HepG2 (cell line): ENCODE data around the gene THAP5. TPM values are rescaled to one million over a fixed set of nuclear protein-coding genes. Genes with fewer than 3 reads are reported as not detected.
"Not testable (repeated sequence)": the region's sequence is repeated elsewhere in the genome, so short reads cannot be mapped to it uniquely, and the experiment has no call there.

Experiments
- ATAC-seq: fragments of 200-7000 bp; cut with Tn5 transposase; 3 replicates; pipeline ENCODE4 v1.9.1; 2020; ENCODE audit warnings: mild to moderate bottlenecking, moderate library complexity
- BruUV-seq: library from RNA; stranded (reverse); fragments of 400-500 nt; replicated peaks from 2 replicates; lab custom pipeline; 2021; lab: Mats Ljungman, UMichigan
- CTCF ChIA-PET: fragments of 300-600 bp; formaldehyde crosslinking; extraction: SDS; loops from one replicate; lab custom pipeline; 2021; ENCODE audit warnings: low total read pairs, inconsistent platforms, low intra/inter-chr PET ratio; lab: Yijun Ruan, JAX
- POLR2A ChIA-PET: fragments of 350-600 bp; sonication (Branson Sonifier 250); formaldehyde crosslinking; loops from one replicate; lab custom pipeline; 2020; ENCODE audit warnings: antibody characterized with exemption, inconsistent platforms; lab: Yijun Ruan, JAX
- DNase-seq: peaks from one replicate; pipeline ENCODE4 v3.0.0-alpha.2; 2015; ENCODE audit warnings: low spot score
- FAIRE-seq: peaks from 3 replicates; lab custom pipeline; 2011; peaks lifted over from hg19 to GRCh38; lab: Jason Lieb, UNC
- H2AFZ ChIP-seq: one replicate; pipeline ENCODE4 v1.6.1; 2011; ENCODE audit warnings: low read length, inconsistent platforms
- H3K27ac ChIP-seq: fragments of 300-600 bp; 3 replicates; pipeline ENCODE4 v1.8.0; 2011; ENCODE audit warnings: mixed run types, mild to moderate bottlenecking, mixed read lengths, low read length, inconsistent platforms; ENCODE audit not compliant: insufficient read depth; ENCODE audit errors: extremely low read length
- H3K27me3 ChIP-seq, 2 experiments: fragments of 200-600 bp in 1 of 2; 2 replicates in 1 of 2; 3 replicates in 1 of 2; pipeline versions ENCODE4 v1.6.0 to v1.8.0; 2011; ENCODE audit warnings: low read length in 2 of 2, mild to moderate bottlenecking in 2 of 2, moderate library complexity in 2 of 2, inconsistent platforms in 1 of 2; ENCODE audit not compliant: insufficient read depth in 2 of 2, control insufficient read depth in 1 of 2
- H3K36me3 ChIP-seq, 2 experiments: fragments of 200-600 bp in 1 of 2; replicated peaks in 1 of 2; 2 replicates in 1 of 2; 3 replicates in 1 of 2; pipeline versions ENCODE4 v1.5.1 to v1.8.0; 2011; ENCODE audit warnings: low read length in 2 of 2, inconsistent platforms in 1 of 2; ENCODE audit not compliant: insufficient read depth in 2 of 2, control insufficient read depth in 1 of 2
- H3K4me1 ChIP-seq: 2 replicates; pipeline ENCODE4 v1.5.1; 2012; ENCODE audit warnings: low read length, inconsistent platforms; ENCODE audit not compliant: insufficient read depth
- H3K4me2 ChIP-seq: 2 replicates; pipeline ENCODE4 v1.6.0; 2011; ENCODE audit warnings: low read depth, low read length, inconsistent platforms
- H3K4me3 ChIP-seq, 3 experiments: fragments of 200-600 bp in 1 of 3; sonication (generic), shearing (Covaris generic) in 1 of 3; replicated peaks in 1 of 3; 2 replicates each; pipeline ENCODE4 v1.5.1; 2011 to 2016; ENCODE audit warnings: low read length in 3 of 3, inconsistent platforms in 2 of 3, low read depth in 2 of 3, mild to moderate bottlenecking in 2 of 3, control low read depth in 1 of 3, mixed read lengths in 1 of 3; ENCODE audit not compliant: insufficient read depth in 1 of 3
- H3K79me2 ChIP-seq: one replicate; pipeline ENCODE4 v1.6.1; 2011; ENCODE audit warnings: low read length, inconsistent platforms; ENCODE audit not compliant: insufficient read depth
- H3K9ac ChIP-seq: 2 replicates; pipeline ENCODE4 v1.6.0; 2011; ENCODE audit warnings: mild to moderate bottlenecking, low read depth, low read length, inconsistent platforms; ENCODE audit not compliant: insufficient read depth
- H3K9me3 ChIP-seq: 2 replicates; pipeline ENCODE4 v1.5.1; 2012; ENCODE audit warnings: mild to moderate bottlenecking, low read length
- H4K20me1 ChIP-seq: 2 replicates; pipeline ENCODE4 v1.6.0; 2011; ENCODE audit warnings: inconsistent platforms, mild to moderate bottlenecking, low read length, moderate library complexity; ENCODE audit not compliant: insufficient read depth
- AHR ChIP-seq: IDR thresholded peaks from 2 replicates; pipeline ENCODE4 v1.6.1; 2018; ENCODE audit warnings: missing genetic modification reagents, missing compliant biosample characterization
- NCOA1 ChIP-seq: sonication (generic); formaldehyde crosslinking; IDR thresholded peaks from 2 replicates; pipeline ENCODE4 v1.9.0; 2021; ENCODE audit warnings: missing genetic modification reagents
- NFE2L2 ChIP-seq: fragments of 150-350 bp; IDR thresholded peaks from 2 replicates; pipeline ENCODE4 v1.6.1; 2014; ENCODE audit warnings: low read length
- PITX1 ChIP-seq: sonication (generic); formaldehyde crosslinking; IDR thresholded peaks from 2 replicates; pipeline ENCODE4 v1.5.1; 2020; ENCODE audit warnings: mild to moderate bottlenecking, missing genetic modification reagents
- SPEN ChIP-seq: sonication (generic); formaldehyde crosslinking; IDR thresholded peaks from 2 replicates; pipeline ENCODE4 v1.5.1; 2020; ENCODE audit warnings: low read depth, mild to moderate bottlenecking, missing genetic modification reagents
- YY1 ChIP-seq: IDR thresholded peaks from 2 replicates; pipeline ENCODE4 v1.6.1; 2011; ENCODE audit warnings: low read length, low read depth, moderate library complexity, mild to moderate bottlenecking; ENCODE audit not compliant: insufficient read depth, insufficient replicate concordance
- ZNF160 ChIP-seq: sonication (generic); formaldehyde crosslinking; IDR thresholded peaks from 2 replicates; pipeline ENCODE4 v1.8.0; 2022; ENCODE audit warnings: mild to moderate bottlenecking, inconsistent platforms, missing genetic modification reagents
- ZNF263 ChIP-seq: sonication (generic); formaldehyde crosslinking; IDR thresholded peaks from 2 replicates; pipeline ENCODE4 v1.4.0; 2020; ENCODE audit warnings: missing genetic modification reagents
- ZNF761 ChIP-seq: sonication (generic); formaldehyde crosslinking; conservative IDR thresholded peaks from 2 replicates; pipeline ENCODE4 v1.4.0; 2020; ENCODE audit warnings: mild to moderate bottlenecking, missing genetic modification reagents
- WGBS: methylation state at CpG from one replicate; pipeline ENCODE4 v1.1.6; 2017; ENCODE audit warnings: low lambda C conversion rate; 5-methylcytosine and 5-hydroxymethylcytosine counted together
- in situ Hi-C: cut with HindIII; loops from 2 replicates; pipeline ENCODE4 v1.10.0; 2017; ENCODE audit warnings: low pct_unique_long_range_greater_than_20kb; ENCODE audit not compliant: extremely low pct_ligation_motif_present
- intact Hi-C: fragments of 100-400 bp; cut with micrococcal nuclease; formaldehyde crosslinking; loops from one replicate; pipeline ENCODE4 v1.10.0; 2022; ENCODE audit not compliant: unreplicated experiment
- polyA plus RNA-seq, 8 experiments: library from polyadenylated mRNA; depleted of rRNA in 3 of 8; stranded (reverse) in 7 of 8; unstranded in 1 of 8; fragments of >200 nt; fragmentation: Illumina TruSeq in 4 of 8; extraction: Trizol in 4 of 8; gene quantifications; 2 replicates each; pipeline versions ENCODE4 v1.2.1 to v1.2.3, GENCODE V29; 2011 to 2016; ENCODE audit warnings: low read depth in 4 of 8, missing spikeins in 1 of 8, mixed read lengths in 1 of 8; ENCODE audit not compliant: insufficient read depth in 1 of 8
- total RNA-seq, 5 experiments: library from RNA; depleted of rRNA; stranded (reverse); fragments of >200 nt; fragmentation: Illumina TruSeq; extraction: Trizol; gene quantifications; 2 replicates each; pipeline ENCODE4 v1.2.3, GENCODE V29; 2016; ENCODE audit warnings: low read depth in 1 of 5

THAP5 gene
- total and polyA plus RNA-seq, 2 of the 13 experiments (the other 11 are each of a cell fraction or from before 2014, with no cell fraction given) = 3.6 to 11.8 TPM

DNA sequence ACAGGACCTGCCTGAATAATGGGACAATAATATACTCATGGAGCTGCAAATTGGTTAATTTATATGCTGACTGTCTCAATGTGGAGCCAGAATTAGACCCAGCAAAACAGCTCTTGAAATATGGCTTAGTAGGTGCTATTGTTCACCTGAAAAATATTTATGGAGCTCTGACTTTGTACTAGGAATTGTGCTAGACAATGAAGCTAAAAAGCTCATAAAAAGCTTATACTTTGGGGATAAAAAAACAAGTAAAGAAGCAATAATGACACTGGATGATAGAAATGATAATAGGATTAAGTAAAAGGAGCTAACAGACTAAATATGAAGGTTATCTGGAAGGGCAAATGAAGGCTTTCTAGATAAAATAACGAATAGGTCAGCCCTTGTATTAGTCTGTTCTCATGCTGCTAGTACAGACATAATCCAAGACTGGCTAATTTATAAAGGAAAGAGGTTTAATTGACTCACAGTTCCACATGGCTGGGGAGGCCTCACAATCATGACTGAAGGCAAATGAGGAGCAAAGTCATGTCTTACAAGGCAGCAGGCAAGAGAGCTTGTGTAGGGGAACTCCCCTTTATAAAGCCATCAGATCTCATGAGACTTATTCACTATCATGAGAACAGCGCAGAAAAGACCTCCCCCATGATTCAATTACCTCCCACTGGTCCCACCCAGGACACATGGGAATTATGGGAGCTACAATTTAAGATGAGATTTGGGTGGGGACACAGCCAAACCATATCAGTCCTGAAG, 21.2 kb downstream of the THAP5 start:
- H3K4me1 ChIP-seq, H3K27me3 ChIP-seq, H3K27ac ChIP-seq, H3K9ac ChIP-seq, DNase-seq, H2AFZ ChIP-seq, intact Hi-C loops, H3K4me3 ChIP-seq, H3K36me3 ChIP-seq, CTCF ChIA-PET, H3K79me2 ChIP-seq, H4K20me1 ChIP-seq, ATAC-seq, FAIRE-seq, H3K4me2 ChIP-seq, in situ Hi-C loops, H3K9me3 ChIP-seq, POLR2A ChIA-PET, BruUV-seq: not testable (repeated sequence)
- 40% methylated on average over 2 of the region's 2 CpGs for WGBS

DNA sequence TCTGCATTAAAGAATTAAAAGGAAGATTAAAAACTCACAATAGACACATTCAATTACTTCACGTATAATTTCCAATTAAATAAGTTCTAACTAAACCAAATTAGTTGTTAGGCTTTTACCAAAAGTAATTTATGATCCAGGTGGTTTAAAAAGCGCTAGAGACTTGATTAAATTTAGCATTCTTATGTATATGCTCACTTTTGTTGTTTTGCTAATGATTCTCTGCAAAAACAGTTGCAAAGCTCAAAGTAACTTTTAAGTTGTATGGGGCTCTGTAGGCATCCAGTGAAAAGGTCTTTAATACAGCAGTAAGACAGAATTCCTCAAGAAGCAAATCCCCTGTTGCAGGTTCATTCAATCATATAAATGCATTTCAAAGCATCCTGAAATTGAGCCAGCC, 28.0 kb downstream of the THAP5 start:
- no peaks in the 10 kb centered on the region for H3K36me3 ChIP-seq
- FAIRE-seq (no peak), ATAC-seq (no peak), DNase-seq (no peak)
- H3K9ac ChIP-seq = no peak overlapping the region
- H3K4me3 ChIP-seq = no peak overlapping the region
- H3K9me3 ChIP-seq = no peaks in the 10 kb centered on the region
- no peak overlapping the region for H2AFZ ChIP-seq
- TF ChIP-seq NFE2L2 = no peak
- TF ChIP-seq YY1 = no peak
- no peak for TF ChIP-seq ZNF160 (CRISPR knock-in tag)
- TF ChIP-seq AHR (CRISPR knock-in tag) = no peak
- TF ChIP-seq ZNF263 (CRISPR knock-in tag) = no peak
- no peak for TF ChIP-seq SPEN
- TF ChIP-seq PITX1 (CRISPR knock-in tag) = no peak
- no peak for TF ChIP-seq NCOA1 (CRISPR knock-in tag)
- no peak for TF ChIP-seq ZNF761 (CRISPR knock-in tag)
- no peaks in the 10 kb centered on the region for H3K79me2 ChIP-seq
- no peaks in the 10 kb centered on the region for H3K4me1 ChIP-seq
- H3K4me2 ChIP-seq = no peak overlapping the region
- in situ Hi-C loops (no loop called here), intact Hi-C loops (no loop called here)
- BruUV-seq = no TSS peak
- ChIA-PET POLR2A (no interaction called here), CTCF (no interaction called here)
- H4K20me1 ChIP-seq = no peaks in the 10 kb centered on the region
- H3K27me3 ChIP-seq = no peaks in the 10 kb centered on the region; a peak in 1 of 5 replicates
- 1% methylated on average over 2 of the region's 2 CpGs for WGBS
- no peak overlapping the region for H3K27ac ChIP-seq

DNA sequence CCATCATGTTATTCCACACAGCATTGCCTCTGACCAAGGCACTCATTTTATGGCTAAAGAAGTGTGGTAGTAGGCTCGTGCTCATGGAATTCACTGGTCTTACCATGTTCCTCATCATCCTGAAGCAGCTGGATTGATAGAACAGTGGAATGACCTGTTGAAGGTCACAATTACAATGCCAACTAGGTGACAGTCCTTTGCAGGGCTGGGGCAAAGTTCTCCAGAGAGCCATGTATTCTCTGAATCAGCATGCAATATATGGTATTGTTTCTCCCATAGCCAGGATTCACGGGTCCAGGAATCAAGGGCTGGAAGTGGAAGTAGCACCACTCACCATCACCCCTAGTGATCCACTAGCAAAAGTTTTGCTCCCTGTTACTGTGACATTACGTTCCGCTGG, 30.8 kb downstream of the THAP5 start:
- H2AFZ ChIP-seq, H4K20me1 ChIP-seq, H3K27me3 ChIP-seq, POLR2A ChIA-PET, H3K4me1 ChIP-seq, FAIRE-seq, intact Hi-C loops, H3K9ac ChIP-seq, H3K9me3 ChIP-seq, ATAC-seq, DNase-seq, H3K27ac ChIP-seq, H3K36me3 ChIP-seq, H3K4me3 ChIP-seq, BruUV-seq, in situ Hi-C loops, CTCF ChIA-PET, H3K4me2 ChIP-seq, H3K79me2 ChIP-seq: not testable (repeated sequence)
- WGBS = 0% methylated on average over 2 of the region's 4 CpGs
